ENCODE measurements around the gene CFAP77.

DNA sequence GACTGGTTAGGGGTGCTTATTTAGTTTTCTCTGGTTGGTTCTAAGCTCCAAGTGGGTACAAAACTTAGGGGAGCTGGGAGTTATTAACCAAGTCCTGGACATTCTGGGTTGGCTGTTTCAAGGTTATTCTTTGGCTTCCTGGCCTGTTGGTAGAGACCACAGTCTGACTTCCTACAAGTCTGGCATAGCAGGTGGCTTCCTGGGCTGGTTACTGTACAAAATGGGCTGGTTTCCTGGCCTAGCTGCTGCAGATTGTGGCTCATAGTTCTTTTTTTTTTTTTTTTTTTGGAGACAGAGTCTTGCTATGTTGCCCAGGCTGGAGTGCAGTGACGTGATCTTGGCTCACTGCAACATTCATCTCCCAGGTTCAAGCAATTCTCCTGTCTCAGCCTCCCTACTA, 126.1 kb downstream of the CFAP77 start:
- TF ChIP-seq, protein P1, sequence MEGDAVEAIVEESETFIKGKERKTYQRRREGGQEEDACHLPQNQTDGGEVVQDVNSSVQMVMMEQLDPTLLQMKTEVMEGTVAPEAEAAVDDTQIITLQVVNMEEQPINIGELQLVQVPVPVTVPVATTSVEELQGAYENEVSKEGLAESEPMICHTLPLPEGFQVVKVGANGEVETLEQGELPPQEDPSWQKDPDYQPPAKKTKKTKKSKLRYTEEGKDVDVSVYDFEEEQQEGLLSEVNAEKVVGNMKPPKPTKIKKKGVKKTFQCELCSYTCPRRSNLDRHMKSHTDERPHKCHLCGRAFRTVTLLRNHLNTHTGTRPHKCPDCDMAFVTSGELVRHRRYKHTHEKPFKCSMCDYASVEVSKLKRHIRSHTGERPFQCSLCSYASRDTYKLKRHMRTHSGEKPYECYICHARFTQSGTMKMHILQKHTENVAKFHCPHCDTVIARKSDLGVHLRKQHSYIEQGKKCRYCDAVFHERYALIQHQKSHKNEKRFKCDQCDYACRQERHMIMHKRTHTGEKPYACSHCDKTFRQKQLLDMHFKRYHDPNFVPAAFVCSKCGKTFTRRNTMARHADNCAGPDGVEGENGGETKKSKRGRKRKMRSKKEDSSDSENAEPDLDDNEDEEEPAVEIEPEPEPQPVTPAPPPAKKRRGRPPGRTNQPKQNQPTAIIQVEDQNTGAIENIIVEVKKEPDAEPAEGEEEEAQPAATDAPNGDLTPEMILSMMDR (IDR thresholded peaks at IDR 0.05; ENCODE audit: low read depth, low read length), result no peak
- TF ChIP-seq POLR2A (IDR thresholded peaks at IDR 0.05; ENCODE audit: extremely low read depth, insufficient read length) (no peak), MYC (IDR thresholded peaks at IDR 0.05; ENCODE audit: low read depth, low read length) (no peak)
- TF ChIP-seq, protein P2, sequence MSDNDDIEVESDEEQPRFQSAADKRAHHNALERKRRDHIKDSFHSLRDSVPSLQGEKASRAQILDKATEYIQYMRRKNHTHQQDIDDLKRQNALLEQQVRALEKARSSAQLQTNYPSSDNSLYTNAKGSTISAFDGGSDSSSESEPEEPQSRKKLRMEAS (IDR thresholded peaks at IDR 0.05; ENCODE audit: low read depth, low read length), result no peak

All from NB4 (cell line).